ENCODE measurements around the gene ITIH2. TPM values are rescaled to one million over a fixed set of nuclear protein-coding genes. Genes with fewer than 3 reads are reported as not detected.

ITIH2 gene
- total RNA-seq, 1 donor from 2014 or later = not detected

- peak; percentile 100 for ATAC-seq
- intact Hi-C loops (cut with DNase I) = no loop called here
- DNase-seq (ENCODE audit: low spot score) = peak; percentile 98
Measured at GRCh38 chr10:7787857-7788638, 84.9 kb downstream of the ITIH2 start, which contains the start of the genes ATP5F1C and KIN. ATP5F1C (plus strand) TSS chr10:7788177; CDS start chr10:7788208, 31 bp downstream. KIN (minus strand) TSS chr10:7787993; CDS start chr10:7787933, 60 bp downstream.

DNA sequence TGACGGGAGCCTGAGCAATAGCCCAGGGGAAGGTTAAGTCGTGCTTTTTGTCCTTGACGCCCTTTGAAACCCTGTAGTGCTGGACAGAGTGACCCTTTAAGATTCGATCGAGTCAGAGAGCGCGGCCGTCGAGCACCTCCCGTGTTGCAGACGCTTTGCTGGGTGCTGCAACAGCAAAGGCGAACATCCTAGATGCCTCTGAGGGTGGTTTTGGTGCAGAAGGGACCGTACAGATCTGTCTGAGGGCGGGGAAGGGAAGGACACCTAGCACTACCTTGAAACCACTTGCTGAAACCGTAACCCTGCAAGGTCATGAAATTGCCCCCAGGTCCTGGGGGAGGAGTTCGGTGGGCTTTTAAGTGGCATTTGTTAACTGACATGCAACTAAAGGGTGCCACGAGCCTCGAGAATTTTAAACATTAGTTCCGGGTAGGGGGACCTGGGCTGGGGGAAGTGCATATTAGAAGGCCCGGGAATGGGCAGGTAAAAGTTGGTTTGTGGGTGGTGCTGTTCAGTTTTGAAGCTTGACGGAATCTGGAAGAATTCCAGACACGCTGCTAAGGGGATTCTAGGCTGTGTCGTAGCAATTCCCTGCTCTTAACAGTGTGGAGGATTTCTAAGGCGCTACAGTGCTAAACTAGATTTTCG, 85.6 kb downstream of the ITIH2 start:
- ATAC-seq (no peak), DNase-seq (ENCODE audit: low spot score) (no peak)
- intact Hi-C loops (cut with DNase I) = no loop called here

DNA sequence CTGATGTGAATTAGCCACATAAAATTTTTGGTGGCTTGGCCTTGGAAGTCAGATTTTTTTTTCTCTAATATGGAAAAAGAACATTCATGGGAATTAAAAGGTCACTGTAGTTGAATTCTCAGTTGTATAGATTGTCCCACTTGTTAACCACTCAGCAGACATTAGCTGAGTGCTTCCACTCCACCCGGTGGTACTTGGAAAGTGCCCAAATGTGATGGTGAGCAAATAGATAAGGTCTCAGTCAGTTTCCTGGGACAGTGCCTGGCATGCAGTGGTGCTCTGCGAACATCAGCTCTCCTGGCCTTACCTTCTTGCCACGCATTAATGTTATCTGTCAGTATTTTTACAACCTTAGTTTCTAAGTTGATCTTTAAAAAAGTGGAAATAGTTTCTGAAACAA, 86.3 kb downstream of the ITIH2 start:
- DNase-seq (ENCODE audit: low spot score) = no peak
- intact Hi-C loops (cut with DNase I) = no loop called here
- ATAC-seq = no peak

DNA sequence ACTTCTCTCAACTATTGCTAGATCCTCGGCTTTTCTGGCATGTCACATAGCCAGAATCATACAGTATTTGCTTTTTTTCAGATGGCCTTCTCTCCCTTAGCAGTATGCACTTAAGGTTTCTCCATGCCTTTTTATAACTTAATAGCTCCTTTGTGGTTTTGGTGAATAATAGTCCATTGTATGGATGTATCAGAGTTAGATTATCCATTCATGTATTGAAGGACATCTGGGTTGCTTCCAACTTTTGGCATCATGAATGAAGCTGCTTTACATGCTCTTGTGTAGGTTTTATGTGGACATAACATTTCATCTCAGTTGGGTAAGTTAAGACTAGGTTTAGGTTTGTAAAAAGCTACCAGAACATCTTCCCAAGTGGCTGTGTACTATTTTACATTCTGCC, 89.4 kb downstream of the ITIH2 start:
- intact Hi-C loops (cut with DNase I) = no loop called here
- ATAC-seq = no peak
- DNase-seq (ENCODE audit: low spot score) = no peak

- ATAC-seq (no peak), DNase-seq (ENCODE audit: low spot score) (no peak)
- intact Hi-C loops (cut with DNase I) = no loop called here
Measured at GRCh38 chr10:7794251-7795026, 91.3 kb downstream of the ITIH2 start.

- ATAC-seq (no peak), DNase-seq (ENCODE audit: low spot score) (no peak)
- intact Hi-C loops (cut with DNase I) = no loop called here
Measured at GRCh38 chr10:7795605-7796004, 92.5 kb downstream of the ITIH2 start.

DNA sequence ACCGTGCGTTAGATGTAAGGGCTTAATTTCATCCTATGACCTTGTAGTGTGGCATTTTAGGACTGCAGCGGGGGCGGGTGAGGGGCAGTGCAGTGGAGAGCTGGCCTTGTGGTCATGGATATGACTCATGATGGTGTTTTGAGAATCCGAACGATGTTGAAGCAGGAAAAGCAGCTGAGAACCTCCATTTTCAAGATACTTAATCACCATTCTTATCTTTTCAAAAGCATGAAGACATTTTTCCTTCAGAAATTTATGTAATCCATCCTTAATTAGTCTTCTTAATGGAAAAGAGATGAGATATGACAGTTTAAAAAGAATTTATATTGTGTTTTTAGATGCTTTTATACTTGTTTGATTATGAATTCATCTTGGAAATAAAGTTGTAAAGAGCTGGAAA, 94.5 kb downstream of the ITIH2 start:
- ATAC-seq (no peak), DNase-seq (ENCODE audit: low spot score) (no peak)
- intact Hi-C loops (cut with DNase I) = no loop called here

Other genes with a start within 250 kb of the ITIH2 start
- 34.9 TPM for gene ITIH5, start 36.4 kb upstream of the ITIH2 start, total RNA-seq
- gene KIN, start 84.7 kb downstream of the ITIH2 start, total RNA-seq = 14.2 TPM
- gene ATP5F1C, start 84.9 kb downstream of the ITIH2 start, total RNA-seq = 150 TPM
- gene TAF3, start 115.2 kb downstream of the ITIH2 start, total RNA-seq = 13.7 TPM

All from sciatic nerve (tissue), 2 donors.